HG02852 (cell line): ENCODE results near the gene MAP7D3.
"Not testable (repeated sequence)": the region's sequence is repeated elsewhere in the genome, so short reads cannot be mapped to it uniquely, and the experiment has no call there.

Experiments
- ATAC-seq: cut with Tn5 transposase; IDR thresholded peaks from one replicate; pipeline ENCODE4 v1.9.1; 2021; ENCODE audit warnings: mild to moderate bottlenecking, moderate library complexity; ENCODE audit not compliant: unreplicated experiment

The MAP7D3 gene, protein sequence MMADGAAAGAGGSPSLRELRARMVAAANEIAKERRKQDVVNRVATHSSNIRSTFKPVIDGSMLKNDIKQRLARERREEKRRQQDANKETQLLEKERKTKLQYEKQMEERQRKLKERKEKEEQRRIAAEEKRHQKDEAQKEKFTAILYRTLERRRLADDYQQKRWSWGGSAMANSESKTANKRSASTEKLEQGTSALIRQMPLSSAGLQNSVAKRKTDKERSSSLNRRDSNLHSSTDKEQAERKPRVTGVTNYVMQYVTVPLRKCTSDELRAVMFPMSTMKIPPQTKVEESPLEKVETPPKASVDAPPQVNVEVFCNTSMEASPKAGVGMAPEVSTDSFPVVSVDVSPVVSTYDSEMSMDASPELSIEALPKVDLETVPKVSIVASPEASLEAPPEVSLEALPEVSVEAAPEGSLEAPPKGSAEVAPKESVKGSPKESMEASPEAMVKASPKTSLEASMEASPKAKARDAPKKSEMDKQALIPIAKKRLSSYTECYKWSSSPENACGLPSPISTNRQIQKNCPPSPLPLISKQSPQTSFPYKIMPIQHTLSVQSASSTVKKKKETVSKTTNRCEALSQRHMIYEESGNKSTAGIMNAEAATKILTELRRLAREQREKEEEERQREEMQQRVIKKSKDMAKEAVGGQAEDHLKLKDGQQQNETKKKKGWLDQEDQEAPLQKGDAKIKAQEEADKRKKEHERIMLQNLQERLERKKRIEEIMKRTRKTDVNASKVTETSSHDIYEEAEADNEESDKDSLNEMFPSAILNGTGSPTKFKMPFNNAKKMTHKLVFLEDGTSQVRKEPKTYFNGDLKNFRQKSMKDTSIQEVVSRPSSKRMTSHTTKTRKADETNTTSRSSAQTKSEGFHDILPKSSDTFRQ

DNA sequence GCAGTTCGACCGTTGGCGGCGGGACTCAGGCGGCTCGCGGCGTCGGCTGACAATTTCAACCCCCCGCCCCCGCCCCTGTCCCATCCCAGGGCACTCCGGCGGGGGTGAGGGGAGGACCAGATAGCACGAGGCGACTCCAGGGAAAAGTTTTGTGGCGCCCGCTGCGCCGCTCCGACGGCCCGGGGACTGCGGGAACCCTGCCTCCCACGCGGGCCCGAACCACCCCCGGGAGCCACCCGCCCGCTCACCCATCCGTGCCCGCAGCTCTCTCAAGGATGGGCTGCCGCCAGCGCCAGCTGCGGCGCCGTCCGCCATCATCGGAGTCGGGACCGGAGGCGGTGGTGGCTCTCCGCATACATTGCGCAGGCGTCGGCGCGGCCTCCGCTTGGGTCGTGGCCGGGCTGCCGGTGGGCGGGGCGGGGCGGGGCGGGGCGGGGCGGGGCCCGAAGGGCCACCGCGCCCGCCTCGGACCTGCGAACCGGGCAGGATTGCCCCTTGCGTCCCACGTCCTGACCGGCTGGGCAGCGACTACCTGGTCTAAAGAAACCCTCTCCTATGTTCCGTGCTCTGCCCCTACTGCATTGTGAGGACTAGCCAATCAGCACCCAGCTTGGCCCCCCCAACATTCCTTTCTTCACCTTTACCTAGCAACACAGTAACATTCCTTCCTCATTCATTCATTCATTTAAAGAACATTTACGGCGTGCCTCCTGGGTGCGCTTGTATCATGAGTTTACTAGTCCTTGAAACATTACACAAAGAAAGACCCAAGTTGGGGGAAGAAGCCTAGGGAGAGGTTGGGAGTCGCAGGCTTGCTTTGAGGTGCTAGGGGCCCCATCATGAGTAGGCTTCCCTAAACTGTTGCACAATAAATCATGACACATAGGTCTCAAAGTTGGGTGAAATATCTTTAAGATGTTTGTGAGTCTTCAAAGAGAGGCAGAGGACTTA is at the start of gene MAP7D3:
Gene MAP7D3 (minus strand): TSS at position 360 of the 951 bp plus-strand sequence. CDS start 42 bp downstream, at position 318.
- peak; percentile 87 for ATAC-seq

DNA sequence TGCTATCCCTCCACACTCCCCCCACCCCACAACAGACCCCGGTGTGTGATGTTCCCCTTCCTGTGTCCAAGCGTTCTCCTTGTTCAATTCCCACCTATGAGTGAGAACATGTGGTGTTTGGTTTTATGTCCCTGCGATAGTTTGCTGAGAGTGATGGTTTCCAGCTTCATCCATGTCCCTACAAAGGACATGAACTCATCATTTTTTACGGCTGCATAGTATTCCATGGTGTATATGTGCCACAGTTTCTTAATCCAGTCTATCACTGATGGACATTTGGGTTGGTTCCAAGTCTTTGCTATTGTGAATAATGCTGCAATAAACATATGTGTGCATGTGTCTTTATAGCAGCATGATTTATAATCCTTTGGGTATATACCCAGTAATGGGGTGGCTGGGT is 49.5 kb upstream of the MAP7D3 start, which contains the start of gene ADGRG4:
Gene ADGRG4 (plus strand): TSS at position 243 of the 400 bp plus-strand sequence. CDS start 7,815 bp downstream, outside the sequence.
- not testable (repeated sequence) for ATAC-seq

DNA sequence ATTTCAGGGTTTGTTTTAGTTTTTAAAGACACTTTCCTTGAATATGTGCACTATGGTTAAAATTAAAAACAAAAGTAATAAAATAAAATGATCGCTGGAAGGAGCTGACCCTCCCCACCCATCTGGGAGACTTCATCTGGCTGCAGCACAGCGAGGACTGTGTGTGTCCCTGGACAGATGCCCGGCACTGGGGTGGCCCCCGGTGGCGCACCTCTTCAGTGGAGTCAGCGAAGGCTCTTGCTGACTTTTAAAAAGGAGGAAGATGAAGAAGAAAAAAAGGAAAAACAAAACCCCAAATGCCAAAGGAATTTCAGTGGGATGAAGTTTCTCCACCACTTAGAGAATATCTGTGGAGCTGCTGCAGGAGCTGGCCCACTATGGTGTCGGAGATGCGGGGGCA is 44.2 kb upstream of the MAP7D3 start:
- ATAC-seq: no peak

DNA sequence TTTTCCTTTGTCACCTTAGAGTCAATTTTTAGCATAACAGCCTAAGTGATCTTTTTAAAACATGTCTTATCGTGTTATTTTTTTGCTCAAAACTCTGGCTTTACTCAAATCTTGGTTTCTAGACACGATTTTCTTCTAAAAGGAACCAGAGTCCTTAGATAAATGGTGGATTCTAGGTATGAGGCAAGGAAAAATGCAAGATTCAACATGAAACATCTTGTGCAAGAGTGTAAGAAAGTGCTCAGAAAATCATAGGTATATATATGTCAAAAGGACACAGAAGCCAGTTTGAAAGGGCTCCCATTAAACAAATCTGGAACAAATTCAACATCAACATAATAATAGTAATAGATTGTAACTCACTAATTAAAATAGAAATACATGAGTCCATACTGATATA is 41.5 kb upstream of the MAP7D3 start:
- no peak for ATAC-seq

DNA sequence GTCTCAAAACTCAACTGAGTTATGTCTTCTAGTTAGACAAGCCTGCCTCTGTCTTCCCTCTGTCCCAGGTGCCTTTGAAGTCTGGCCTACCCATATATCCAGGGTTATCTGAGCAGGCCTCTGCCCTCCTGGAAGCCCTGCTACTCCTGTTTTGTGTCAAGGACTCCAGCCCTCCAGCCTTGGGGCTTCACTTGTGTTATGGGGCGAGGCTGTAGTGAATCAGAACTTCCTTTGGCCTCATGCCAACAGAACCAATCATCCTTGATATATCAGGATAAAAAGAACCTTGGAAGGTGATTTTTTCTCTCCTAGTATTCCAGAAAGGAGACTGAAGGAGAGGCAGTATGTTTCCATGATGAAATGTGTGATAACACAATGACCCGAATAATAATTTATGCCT is 40.6 kb upstream of the MAP7D3 start:
- no peak for ATAC-seq

DNA sequence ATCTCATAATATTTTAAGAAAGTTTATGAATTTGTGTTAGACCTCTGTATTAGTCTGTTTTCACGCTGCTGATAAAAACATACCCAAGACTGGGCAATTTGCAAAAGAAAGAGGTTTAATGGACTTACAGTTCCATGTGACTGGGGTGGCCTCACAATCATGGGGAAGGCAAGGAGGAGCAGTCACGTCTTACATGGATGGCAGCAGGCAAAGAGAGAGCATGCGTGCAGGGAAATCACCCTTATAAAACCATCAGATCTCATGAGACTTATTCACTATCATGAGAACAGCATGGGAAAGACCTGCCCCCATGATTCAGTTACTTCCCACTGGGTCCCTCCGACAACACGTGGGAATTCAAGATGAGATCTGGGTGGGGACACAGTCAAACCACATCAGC is 35.2 kb upstream of the MAP7D3 start:
- ATAC-seq: not testable (repeated sequence)

DNA sequence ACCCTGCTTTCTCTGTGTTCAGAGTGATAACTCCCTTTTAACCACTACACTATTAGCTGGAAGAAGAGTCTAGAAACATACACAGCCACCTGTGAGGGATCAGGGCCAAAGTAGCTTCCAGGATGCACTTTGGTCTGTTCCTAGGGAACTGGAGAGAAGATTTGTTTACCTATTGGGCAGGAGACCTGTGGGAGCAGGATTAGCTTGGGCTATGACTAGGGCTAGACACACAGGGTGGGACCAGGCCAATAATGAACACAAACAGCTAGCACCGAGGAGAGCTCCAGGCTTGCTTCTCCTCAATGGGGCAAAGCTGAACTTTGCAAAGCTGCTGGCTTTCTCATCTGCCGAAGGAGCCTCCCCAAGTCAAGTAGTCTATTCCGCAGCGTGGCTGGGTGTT is 24.4 kb upstream of the MAP7D3 start:
- ATAC-seq: no peak

DNA sequence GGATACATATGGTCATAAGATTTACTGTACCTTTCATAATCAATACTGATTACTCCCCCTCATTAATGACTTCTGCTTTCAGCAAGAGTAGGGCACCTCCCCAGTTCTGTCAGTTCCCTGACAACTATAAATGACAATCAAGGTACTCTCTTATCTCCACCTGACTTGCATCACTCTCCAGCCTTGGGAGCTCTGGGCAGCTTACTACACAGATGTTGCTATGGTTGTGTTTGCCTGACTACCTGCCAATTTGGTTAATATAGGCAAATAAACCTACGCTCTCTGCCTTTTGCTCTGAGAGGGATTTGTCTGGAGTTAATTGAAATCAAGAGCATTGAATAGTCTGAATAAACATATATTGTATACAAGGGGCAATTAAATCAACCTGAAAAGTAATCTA is 22.8 kb upstream of the MAP7D3 start:
- ATAC-seq: no peak

DNA sequence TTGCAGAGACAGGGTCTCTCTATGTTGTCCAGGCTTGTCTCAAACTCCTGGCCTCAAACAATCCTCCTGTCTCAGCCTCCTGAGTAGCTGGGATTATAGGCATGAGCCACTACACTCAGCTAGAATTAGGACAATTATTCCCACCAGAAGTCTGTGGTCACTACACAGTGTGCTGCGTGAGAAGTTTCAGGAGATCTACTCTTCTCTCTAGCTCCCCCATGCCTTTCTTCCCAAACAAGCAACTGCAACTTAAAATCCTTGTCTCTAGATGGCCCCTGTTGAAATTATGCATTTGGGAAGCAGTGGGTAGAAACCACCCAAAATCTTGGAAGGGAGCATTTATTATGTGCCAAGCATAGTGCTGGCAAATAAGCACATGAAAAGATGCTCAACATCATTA is 21.1 kb upstream of the MAP7D3 start:
- no peak for ATAC-seq

DNA sequence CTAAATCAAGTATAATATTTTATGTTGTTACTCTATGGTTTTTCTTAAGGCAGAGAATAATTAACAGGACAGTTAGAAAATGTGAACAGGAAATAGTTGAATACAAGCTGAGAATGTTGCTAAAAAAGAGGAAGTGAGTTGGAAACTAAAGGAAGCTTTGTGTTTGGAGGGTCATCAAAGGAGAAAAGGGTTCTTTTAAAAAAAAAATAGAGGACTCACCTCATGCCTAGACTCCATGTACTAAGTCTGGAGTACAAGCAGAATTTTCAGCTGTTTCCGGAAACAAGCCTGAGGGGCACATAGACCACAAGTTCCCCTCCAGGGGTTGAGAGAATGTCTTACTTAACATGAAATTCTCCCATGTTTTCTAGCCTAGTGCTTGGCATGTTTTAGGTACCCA is 20.1 kb upstream of the MAP7D3 start:
- no peak for ATAC-seq

DNA sequence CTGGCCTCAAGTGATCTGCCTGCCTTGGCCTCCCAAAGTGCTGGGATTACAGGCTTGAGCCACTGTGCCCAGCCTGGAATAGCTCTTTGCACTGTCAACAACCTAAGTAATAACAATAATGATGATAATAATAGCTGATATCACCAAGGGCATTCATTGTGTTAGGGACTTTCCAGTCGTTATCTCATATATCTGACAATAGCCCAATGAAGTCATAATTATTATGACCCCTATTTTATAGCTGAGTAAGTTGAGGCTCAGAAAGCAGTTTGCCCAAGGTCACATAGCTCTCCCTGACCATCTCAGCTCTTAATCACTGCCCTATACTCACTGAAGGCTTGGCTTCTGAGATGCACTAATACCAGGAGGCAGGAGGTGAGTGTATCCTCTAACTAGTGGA is 18.7 kb upstream of the MAP7D3 start:
- no peak for ATAC-seq

DNA sequence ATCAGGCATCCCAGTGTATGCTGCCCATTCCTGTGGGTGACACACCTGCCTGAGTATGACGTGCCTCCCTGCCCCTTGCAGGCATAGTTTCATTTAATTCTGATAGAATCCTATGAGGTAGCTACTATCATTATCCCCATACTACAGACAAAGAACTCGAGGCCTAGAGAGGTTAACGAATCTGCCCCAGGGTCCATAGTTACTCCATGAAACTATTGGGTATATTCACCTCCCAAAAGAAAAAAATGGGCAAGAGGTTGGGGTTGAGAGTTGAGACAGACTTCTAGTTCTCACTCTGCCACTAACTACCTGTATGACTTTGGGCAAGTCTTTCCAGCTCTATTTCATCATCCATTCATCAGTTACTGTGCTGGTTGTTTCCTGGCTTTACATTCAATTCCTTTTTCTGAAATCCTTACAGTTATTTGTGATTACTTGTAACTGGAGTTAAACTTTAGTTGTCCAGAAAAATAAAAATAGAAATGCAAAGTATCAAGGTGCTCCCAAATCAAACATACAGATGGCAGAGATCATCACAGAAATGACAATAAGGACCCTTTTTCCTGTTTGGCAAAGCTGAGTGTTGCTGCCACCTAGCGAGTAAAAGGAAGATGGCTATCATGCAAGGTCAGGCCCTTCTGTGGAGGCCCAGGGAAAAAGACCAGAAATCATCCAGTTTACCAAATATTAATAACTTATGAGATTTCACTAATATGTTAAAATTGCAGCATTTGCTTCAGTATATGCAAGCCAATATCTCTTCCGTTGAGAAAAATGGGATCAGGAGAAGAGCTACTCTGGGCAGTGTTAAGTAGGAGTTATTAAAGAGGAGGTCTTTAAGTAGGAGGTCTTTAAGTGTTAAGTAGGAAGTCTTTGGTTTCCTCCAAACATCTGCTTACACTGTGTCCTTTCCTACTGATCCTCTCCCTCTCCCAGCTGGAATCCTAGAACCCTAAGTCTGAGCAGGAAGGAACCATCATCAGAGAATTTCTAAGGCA is 17.1 kb upstream of the MAP7D3 start:
- ATAC-seq: peak; percentile 90

DNA sequence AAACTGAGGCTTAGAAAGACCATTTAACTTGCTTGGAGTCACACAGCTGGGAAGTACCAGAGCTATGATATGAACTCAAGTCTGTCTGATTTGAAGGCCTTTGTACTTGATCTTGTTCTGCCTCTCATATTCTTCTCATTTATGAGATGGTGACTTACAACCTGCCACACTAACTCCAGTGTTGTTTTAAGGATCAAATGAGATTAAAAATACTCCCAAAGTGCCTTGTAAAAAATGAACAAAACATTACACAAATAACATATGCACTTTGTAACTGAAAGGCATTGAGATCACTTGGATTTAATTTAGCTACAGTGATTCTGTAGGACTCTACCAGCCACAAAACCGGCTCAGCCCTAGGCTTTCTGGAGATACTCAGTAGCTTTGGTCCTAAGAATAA is 15.6 kb upstream of the MAP7D3 start:
- ATAC-seq: no peak

DNA sequence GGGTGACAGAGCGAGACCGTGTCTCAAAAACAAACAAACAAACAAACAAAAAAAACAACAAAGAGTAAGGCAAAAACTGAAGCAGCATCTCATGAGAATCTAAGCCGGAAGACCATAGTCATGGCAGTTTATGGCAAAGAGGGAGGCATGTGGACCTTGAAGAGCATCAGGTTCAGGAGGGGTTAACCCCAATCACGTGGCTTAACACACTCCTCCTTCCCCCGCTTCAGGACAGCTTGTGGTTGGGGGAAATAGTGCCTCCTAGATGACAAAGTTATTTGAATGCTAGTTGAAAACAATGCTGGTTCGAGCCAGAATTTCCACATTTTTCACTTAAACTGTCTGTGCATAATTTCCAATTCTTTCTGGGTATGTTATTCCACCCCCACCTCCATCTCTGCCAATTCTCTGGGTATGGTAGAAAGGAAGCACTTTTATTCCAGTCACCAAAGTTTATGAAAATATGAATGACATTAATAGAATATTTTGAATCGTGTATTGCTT is 11.7 kb upstream of the MAP7D3 start:
- no peak for ATAC-seq

DNA sequence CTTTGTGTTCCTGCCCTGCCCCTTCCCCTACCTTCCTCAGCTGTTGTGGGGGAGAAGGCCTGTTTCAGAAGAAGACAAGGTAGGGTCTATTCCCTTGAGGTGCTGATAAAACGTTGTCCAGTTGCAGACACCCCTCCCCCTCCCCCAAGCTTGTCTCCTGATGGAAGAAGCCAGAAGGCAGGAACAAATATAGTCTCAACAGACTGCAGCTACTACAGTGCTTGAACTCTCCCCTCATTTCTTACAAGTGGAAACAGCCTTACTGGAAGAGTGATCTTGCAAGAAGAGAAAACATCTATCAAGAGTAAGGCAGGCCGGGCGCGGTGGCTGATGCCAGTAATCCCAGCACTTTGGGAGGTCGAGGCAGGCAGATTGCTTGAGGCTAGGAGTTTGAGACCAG is 11.0 kb upstream of the MAP7D3 start:
- no peak for ATAC-seq

DNA sequence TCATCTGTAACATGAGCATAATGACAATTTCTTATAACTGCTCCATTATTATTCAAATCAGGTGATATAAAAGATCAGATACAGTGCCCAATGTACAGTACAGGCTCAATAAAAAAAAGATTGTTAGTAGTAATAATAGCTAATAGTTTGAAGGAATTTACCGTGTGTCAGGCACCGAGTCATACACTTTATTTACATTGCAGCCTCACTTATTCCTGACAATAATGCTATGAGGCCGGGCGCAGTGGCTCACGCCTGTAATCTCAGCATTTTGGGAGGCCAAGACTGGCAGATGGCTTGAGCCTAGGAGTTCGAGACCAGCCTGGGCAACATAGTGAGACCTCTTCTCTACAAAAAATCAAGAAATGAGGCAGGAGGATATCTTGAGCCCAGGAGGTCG is 10.1 kb upstream of the MAP7D3 start:
- ATAC-seq: no peak

DNA sequence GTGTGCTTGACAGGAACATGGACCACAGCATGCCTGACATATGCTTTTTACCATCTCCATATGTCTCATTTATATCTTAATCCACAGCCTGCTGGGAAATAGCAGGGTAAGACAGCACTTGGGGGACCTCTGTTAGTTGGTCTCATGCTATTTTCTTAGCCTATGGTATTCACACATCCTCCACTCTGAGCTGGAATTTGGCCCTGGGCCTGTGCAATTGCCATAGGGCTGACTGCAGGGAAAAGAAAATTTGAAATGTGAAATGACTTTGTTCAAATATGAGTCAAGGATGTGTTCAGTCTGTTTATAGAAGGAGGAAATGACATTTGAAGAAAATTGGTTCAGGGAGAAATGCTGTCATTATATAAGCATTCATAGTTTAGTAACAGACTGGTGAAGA is 9.6 kb upstream of the MAP7D3 start:
- no peak for ATAC-seq

DNA sequence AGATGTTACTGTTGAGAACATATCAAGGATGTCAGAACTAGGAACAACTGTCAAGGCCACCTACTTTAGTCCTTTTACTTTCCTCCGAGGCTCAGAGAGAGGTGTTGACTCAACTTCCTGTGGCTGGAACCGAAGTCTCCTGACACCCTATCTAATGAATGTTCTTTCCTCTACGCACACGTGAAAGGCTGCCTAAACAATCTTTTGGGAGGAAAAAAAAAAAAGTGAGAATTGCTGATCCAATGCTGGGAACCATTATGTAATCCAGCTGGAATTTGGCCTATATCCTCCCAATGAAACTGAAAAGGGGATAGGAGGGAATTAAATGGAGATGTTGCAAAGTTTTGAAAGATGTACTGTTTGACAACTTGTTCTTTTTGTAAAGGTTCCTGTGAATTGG is 8.3 kb upstream of the MAP7D3 start:
- no peak for ATAC-seq

DNA sequence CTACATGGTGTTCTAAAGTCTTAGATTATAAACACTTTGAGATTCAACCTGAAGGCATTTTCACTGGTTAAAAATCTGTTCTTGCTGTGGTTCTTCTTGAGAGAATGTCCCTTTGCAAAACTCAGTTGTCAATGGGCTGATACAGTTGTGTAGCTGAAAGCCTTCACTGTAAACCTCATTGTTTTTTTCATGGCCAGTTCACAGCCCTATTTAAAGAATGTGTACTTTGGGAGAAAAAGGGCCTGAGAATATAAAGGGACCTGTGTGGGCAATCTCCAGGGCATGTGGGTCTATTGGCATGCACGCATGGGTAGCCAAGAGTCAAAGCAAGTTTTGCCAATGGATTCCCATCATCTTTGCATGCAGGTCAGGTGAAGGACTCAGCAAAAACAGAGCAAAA is 7.8 kb upstream of the MAP7D3 start:
- ATAC-seq: no peak
